ENCODE data around the gene ATP8A2. TPM values are rescaled to one million over a fixed set of nuclear protein-coding genes. Genes with fewer than 3 reads are reported as not detected.

The ATP8A2 gene
- polyA plus RNA-seq, 3 donors, result not detected

DNA sequence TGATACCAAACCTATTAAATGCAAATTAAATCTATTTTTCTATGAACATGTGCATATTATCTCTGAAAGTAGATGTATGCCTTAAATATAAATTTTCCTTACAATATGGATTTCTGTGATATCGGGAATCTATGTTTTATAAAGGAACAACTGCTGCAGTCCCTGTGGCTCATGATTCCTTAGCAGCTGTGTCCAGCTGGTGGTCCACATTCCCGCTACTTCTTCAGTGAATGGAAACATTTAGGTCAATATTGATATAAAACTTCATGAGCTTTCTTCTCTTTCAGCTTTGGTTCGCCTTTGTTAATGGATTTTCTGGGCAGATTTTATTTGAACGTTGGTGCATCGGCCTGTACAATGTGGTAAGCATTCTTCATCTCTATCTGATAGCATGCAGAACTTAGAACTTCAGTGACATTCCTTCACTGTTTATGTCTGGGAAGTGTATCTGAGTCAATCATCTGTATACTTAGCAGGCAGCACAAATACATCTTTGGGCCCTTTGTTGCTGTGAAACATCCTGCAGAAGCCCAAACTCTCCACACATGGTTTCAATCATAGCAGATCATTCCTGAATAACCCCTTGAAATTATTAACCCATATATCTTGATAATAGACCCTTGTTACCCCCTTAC is 456.2 kb downstream of the ATP8A2 start:
- no peak overlapping the region for H3K9ac ChIP-seq (ENCODE audit: insufficient read depth, low read length, poor library complexity, severe bottlenecking)
- no peaks in the 10 kb centered on the region for H3K4me1 ChIP-seq (ENCODE audit: control insufficient read depth in 1 of 2, insufficient read depth in 2 of 2, low read length in 2 of 2)
- no peak overlapping the region for H3K4me2 ChIP-seq (replicated peaks; ENCODE audit: extremely low read depth, low read length, poor library complexity, severe bottlenecking)
- 100% methylated on average over 1 of the region's 5 CpGs for WGBS (ENCODE audit: insufficient coverage)
- intact Hi-C loops (cut with micrococcal nuclease), result no loop called here
- Mint-ChIP-seq H3K27me3 (ENCODE audit: low read depth in 3 of 3) (peaks cover 0 to 7% (median 6%) of the 10 kb centered on the region in 3 donors), H3K4me1 (no peaks in the 10 kb centered on the region), H3K36me3 (no peaks in the 10 kb centered on the region), H3K4me3 (no peak overlapping the region), H3K9me3 (peaks cover 0 to 6% (median 1%) of the 10 kb centered on the region in 7 donors), H3K27ac (no peak overlapping the region)
- no peaks in the 10 kb centered on the region for H3K36me3 ChIP-seq (replicated peaks in 1 of 2; ENCODE audit: control insufficient read depth in 1 of 2, insufficient read depth in 2 of 2, low read length in 2 of 2)
- no peaks in the 10 kb centered on the region for H4K20me1 ChIP-seq (ENCODE audit: insufficient read depth, low read length)
- H3K27me3 ChIP-seq (ENCODE audit: control insufficient read depth in 2 of 2, insufficient read depth in 2 of 2, low read length in 2 of 2), result no peaks in the 10 kb centered on the region
- TF ChIP-seq, protein P1, sequence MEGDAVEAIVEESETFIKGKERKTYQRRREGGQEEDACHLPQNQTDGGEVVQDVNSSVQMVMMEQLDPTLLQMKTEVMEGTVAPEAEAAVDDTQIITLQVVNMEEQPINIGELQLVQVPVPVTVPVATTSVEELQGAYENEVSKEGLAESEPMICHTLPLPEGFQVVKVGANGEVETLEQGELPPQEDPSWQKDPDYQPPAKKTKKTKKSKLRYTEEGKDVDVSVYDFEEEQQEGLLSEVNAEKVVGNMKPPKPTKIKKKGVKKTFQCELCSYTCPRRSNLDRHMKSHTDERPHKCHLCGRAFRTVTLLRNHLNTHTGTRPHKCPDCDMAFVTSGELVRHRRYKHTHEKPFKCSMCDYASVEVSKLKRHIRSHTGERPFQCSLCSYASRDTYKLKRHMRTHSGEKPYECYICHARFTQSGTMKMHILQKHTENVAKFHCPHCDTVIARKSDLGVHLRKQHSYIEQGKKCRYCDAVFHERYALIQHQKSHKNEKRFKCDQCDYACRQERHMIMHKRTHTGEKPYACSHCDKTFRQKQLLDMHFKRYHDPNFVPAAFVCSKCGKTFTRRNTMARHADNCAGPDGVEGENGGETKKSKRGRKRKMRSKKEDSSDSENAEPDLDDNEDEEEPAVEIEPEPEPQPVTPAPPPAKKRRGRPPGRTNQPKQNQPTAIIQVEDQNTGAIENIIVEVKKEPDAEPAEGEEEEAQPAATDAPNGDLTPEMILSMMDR (IDR thresholded peaks at IDR 0.05), result no peak
- H3K4me3 ChIP-seq (replicated peaks in 1 of 3; ENCODE audit: low read depth in 2 of 3, low read length in 3 of 3), result no peak overlapping the region
- no peaks in the 10 kb centered on the region for H3K9me3 ChIP-seq (replicated peaks in 1 of 2; ENCODE audit: control insufficient read depth in 1 of 2, insufficient read depth in 1 of 2, low read length in 2 of 2)
- H2AFZ ChIP-seq (ENCODE audit: insufficient read depth, low read depth, low read length, poor library complexity, severe bottlenecking), result no peak overlapping the region
- no peak for DNase-seq
- no peaks in the 10 kb centered on the region for H3K79me2 ChIP-seq (ENCODE audit: insufficient read depth, low read length)
- H3K27ac ChIP-seq (ENCODE audit: low read depth in 1 of 2, low read length in 2 of 2), result no peak overlapping the region

DNA sequence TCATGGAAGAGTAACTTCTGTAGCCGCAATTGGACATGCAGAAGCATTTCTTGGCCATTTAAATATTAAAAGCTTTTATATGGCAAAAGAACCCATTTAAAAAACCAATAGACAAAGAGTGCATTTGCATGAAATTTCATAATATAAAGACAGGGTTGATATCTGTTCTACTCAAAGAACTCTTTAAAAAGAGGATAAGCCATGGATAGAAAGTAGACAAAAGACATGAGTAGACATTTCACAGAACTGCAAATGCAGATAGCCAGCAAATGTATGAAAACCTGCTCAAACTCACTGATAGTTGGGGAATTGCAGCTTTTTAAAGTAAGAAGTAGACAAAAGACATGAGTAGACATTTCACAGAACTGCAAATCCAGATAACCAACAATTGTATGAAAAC is 462.0 kb downstream of the ATP8A2 start:
- Mint-ChIP-seq H3K27me3 (ENCODE audit: low read depth in 3 of 3) (peaks cover 7 to 10% (median 9%) of the 10 kb centered on the region in 3 donors), H3K27ac (no peak overlapping the region), H3K4me1 (no peaks in the 10 kb centered on the region), H3K4me3 (no peak overlapping the region), H3K9me3 (peaks cover 0 to 2% (median 0%) of the 10 kb centered on the region in 7 donors), H3K36me3 (no peaks in the 10 kb centered on the region)
- H3K4me2 ChIP-seq (replicated peaks; ENCODE audit: extremely low read depth, low read length, poor library complexity, severe bottlenecking), result no peak overlapping the region
- H3K9me3 ChIP-seq (replicated peaks in 1 of 2; ENCODE audit: control insufficient read depth in 1 of 2, insufficient read depth in 1 of 2, low read length in 2 of 2), result no peaks in the 10 kb centered on the region
- H3K36me3 ChIP-seq (replicated peaks in 1 of 2; ENCODE audit: control insufficient read depth in 1 of 2, insufficient read depth in 2 of 2, low read length in 2 of 2), result no peaks in the 10 kb centered on the region
- no peaks in the 10 kb centered on the region for H3K4me1 ChIP-seq (ENCODE audit: control insufficient read depth in 1 of 2, insufficient read depth in 2 of 2, low read length in 2 of 2)
- WGBS (ENCODE audit: insufficient coverage), result no CpG with 5 or more reads among the region's 1 CpG
- DNase-seq, result no peak
- no peaks in the 10 kb centered on the region for H3K79me2 ChIP-seq (ENCODE audit: insufficient read depth, low read length)
- no peak overlapping the region for H2AFZ ChIP-seq (ENCODE audit: insufficient read depth, low read depth, low read length, poor library complexity, severe bottlenecking)
- H3K9ac ChIP-seq (ENCODE audit: insufficient read depth, low read length, poor library complexity, severe bottlenecking), result no peak overlapping the region
- intact Hi-C loops (cut with micrococcal nuclease), result loop anchor here (5.0 kb wide), 2 partner anchors 229 to 234 kb away; no protein-coding TSS in a partner anchor
- H4K20me1 ChIP-seq (ENCODE audit: insufficient read depth, low read length), result no peaks in the 10 kb centered on the region
- H3K27me3 ChIP-seq (ENCODE audit: control insufficient read depth in 2 of 2, insufficient read depth in 2 of 2, low read length in 2 of 2), result no peaks in the 10 kb centered on the region
- H3K4me3 ChIP-seq (replicated peaks in 1 of 3; ENCODE audit: low read depth in 2 of 3, low read length in 3 of 3), result no peak overlapping the region
- no peak overlapping the region for H3K27ac ChIP-seq (ENCODE audit: low read depth in 1 of 2, low read length in 2 of 2)
- TF ChIP-seq, protein P1 (IDR thresholded peaks at IDR 0.05), result no peak

Data from CD14-positive monocyte (primary cell).